Karpas-422 (cell line): ENCODE measurements around the gene OR52A5. TPM values are rescaled to one million over a fixed set of nuclear protein-coding genes. Genes with fewer than 3 reads are reported as not detected.
"Not testable (repeated sequence)": the region's sequence is repeated elsewhere in the genome, so short reads cannot be mapped to it uniquely, and the experiment has no call there.

Source experiments
- DNase-seq: peaks from one replicate; pipeline ENCODE4 v3.0.0-alpha.2; 2015
- H2AFZ ChIP-seq: fragments of 200-600 bp; sonication (generic); 2 replicates; pipeline ENCODE4 v1.6.1; 2014; ENCODE audit warnings: antibody characterized with exemption, low read length, mixed read lengths
- H3K27ac ChIP-seq: fragments of 200-600 bp; sonication (generic); 2 replicates; pipeline ENCODE4 v1.5.1; 2014; ENCODE audit warnings: mild to moderate bottlenecking, low read length, moderate library complexity
- H3K27me3 ChIP-seq: fragments of 200-600 bp; sonication (generic); 2 replicates; pipeline ENCODE4 v1.6.1; 2014; ENCODE audit warnings: low read length, mixed read lengths
- H3K36me3 ChIP-seq: fragments of 200-600 bp; sonication (generic); 2 replicates; pipeline ENCODE4 v1.6.1; 2014; ENCODE audit warnings: low read length, mixed read lengths; ENCODE audit not compliant: insufficient read depth
- H3K4me1 ChIP-seq: fragments of 200-600 bp; sonication (generic); 2 replicates; pipeline ENCODE4 v1.6.1; 2014; ENCODE audit warnings: mild to moderate bottlenecking, low read length, mixed read lengths
- H3K4me2 ChIP-seq: fragments of 200-600 bp; sonication (generic); 2 replicates; pipeline ENCODE4 v1.6.1; 2014; ENCODE audit warnings: low read length, low read depth, mild to moderate bottlenecking; ENCODE audit not compliant: poor library complexity, severe bottlenecking
- H3K4me3 ChIP-seq: fragments of 200-600 bp; sonication (generic); 2 replicates; pipeline ENCODE4 v1.5.1; 2014; ENCODE audit warnings: mild to moderate bottlenecking, antibody characterized with exemption, low read length, mixed read lengths
- H3K79me2 ChIP-seq: fragments of 200-600 bp; sonication (generic); 2 replicates; pipeline ENCODE4 v1.6.1; 2014; ENCODE audit warnings: mild to moderate bottlenecking, low read length, mixed read lengths
- H3K9ac ChIP-seq: fragments of 200-600 bp; sonication (generic); 2 replicates; pipeline ENCODE4 v1.6.0; 2014; ENCODE audit warnings: low read length
- H3K9me2 ChIP-seq: fragments of 200-600 bp; sonication (generic), shearing (Covaris generic); replicated peaks from 2 replicates; pipeline ENCODE4 v1.6.0; 2014; ENCODE audit warnings: mild to moderate bottlenecking, low read length, moderate library complexity; ENCODE audit not compliant: insufficient read depth
- H3K9me3 ChIP-seq: fragments of 300-700, 200-600 bp; sonication (generic); 2 replicates; pipeline ENCODE4 v1.6.1; 2014; ENCODE audit warnings: low read length, mixed read lengths
- H4K20me1 ChIP-seq: fragments of 200-600 bp; sonication (generic); 2 replicates; pipeline ENCODE4 v1.6.1; 2014; ENCODE audit warnings: mild to moderate bottlenecking, antibody characterized with exemption, low read length, low read depth; ENCODE audit not compliant: insufficient read depth
- total RNA-seq: library from RNA; depleted of rRNA; stranded (reverse); fragments of >200 nt; shearing (Covaris generic); gene quantifications from 2 replicates; pipeline ENCODE4 v1.2.3, GENCODE V29; 2014; ENCODE audit warnings: low replicate concordance

The OR52A5 gene
- total RNA-seq, 1 experiment from 2014 or later, result not detected

DNA sequence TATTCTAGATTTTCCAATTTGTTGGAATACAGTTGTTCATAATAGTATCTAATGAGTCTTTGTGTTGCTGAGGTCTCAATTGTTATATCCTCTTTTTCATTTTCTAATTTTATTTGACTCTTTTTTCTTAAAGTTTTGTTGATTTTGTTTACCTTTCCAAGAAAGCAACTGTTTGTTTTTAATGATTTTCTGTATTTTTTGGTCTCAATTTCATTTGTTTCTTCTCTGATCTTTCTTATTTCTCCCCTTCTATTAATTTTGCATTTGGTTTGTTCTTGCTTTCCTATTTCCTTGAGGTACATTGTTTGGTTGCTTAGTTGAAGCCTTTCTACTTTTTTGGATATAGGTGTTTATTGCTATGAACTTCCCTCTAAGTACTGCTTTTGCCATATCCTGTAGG lies 21.6 kb upstream of the OR52A5 start:
- H3K9ac ChIP-seq, result no peak overlapping the region

DNA sequence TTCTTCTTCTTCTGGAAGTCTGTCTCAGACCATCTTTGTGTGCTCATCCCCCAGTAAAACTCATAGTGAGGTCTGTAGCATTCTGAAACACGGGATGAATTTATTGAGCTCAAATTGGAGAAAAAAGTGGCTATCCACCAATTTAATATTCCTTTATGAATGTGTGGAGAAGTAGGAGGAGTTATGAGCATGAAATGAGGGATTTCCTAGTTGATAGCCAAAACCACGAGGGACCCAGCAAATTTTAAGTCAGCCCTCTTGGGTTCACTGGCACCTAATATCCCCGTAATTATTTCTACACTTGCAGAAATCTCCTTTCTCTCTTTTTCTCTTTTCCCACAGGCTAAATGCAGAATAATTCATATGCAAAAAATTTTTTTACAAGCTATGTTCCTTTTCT lies 16.5 kb upstream of the OR52A5 start, which contains the start of gene OR52A1:
OR52A1 (minus strand) TSS at position 101 of the 400 bp plus-strand sequence. CDS start 2,388 bp downstream, outside the sequence.
- no peak for DNase-seq
- Histone ChIP-seq H3K9ac (no peak within 1 kb of the TSS), H3K27me3 (no peaks in the 10 kb centered on the region), H3K9me3 (no peaks in the 10 kb centered on the region), H3K4me1 (no peaks in the 10 kb centered on the region), H3K4me3 (no peak within 1 kb of the TSS), H3K79me2 (no peaks in the 10 kb centered on the region), H3K27ac (no peak within 1 kb of the TSS), H2AFZ (no peak within 1 kb of the TSS), H3K4me2 (no peak within 1 kb of the TSS), H3K36me3 (no peaks in the 10 kb centered on the region), H4K20me1 (no peaks in the 10 kb centered on the region), H3K9me2 (no peaks in the 10 kb centered on the region)

More for the DNA sequence above, 21.6 kb upstream of the OR52A5 start:
- no peaks in the 10 kb centered on the region for H3K9me3 ChIP-seq
- H3K79me2 ChIP-seq, result no peaks in the 10 kb centered on the region
- H3K4me3 ChIP-seq, result no peak overlapping the region
- H4K20me1 ChIP-seq, result no peaks in the 10 kb centered on the region
- no peaks in the 10 kb centered on the region for H3K27me3 ChIP-seq
- no peaks in the 10 kb centered on the region for H3K36me3 ChIP-seq
- no peak overlapping the region for H2AFZ ChIP-seq
- no peak overlapping the region for H3K4me2 ChIP-seq
- no peak for DNase-seq
- no peaks in the 10 kb centered on the region for H3K9me2 ChIP-seq
- H3K4me1 ChIP-seq, result no peaks in the 10 kb centered on the region
- H3K27ac ChIP-seq, result no peak overlapping the region

DNA sequence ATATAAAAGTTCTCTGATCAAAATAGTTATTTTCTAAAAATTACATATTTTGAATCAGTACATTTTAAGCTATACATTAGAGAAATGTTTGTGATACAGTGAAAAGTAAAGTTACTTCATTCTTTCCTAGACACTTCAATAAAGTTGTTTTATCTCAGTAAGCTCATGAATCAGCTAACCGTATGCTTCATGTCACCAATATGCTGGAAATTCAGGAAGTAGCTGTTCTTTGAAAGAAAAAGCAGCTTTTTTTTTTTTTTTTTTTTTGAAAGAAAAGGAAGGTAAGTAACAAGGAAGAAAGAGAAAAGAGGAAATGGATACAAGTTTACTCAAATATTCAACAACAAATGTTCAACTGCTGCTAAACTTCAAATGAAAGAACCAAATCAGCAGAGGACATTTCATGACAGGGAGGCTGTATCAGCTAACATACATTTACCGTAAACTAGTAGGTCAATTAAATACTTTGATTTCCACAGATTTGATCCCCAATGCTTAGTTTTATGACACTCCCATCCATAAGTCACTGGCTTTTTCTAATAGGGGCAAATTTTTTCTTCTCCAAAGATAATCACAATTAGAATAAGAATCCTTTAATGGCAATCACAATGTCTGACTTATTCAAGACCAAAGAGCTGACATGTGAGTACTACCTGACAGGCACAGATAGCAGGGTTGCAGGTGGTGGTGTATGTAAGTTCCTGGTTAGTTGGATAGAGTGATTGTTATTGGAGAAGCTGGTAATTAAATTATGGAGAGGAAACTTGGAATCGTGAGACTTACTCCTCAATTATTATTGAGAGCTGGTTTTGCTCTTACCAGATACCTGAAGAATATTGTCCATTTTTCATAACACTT lies 15.6 kb upstream of the OR52A5 start:
- no peaks in the 10 kb centered on the region for H3K9me2 ChIP-seq
- H3K27me3 ChIP-seq, result no peaks in the 10 kb centered on the region
- no peaks in the 10 kb centered on the region for H3K79me2 ChIP-seq
- no peaks in the 10 kb centered on the region for H3K36me3 ChIP-seq
- no peaks in the 10 kb centered on the region for H3K4me1 ChIP-seq
- H3K9me3 ChIP-seq, result no peaks in the 10 kb centered on the region
- no peaks in the 10 kb centered on the region for H4K20me1 ChIP-seq
- H3K9ac ChIP-seq, result no peak overlapping the region
- H2AFZ ChIP-seq, result no peak overlapping the region
- no peak overlapping the region for H3K4me2 ChIP-seq
- no peak overlapping the region for H3K27ac ChIP-seq
- DNase-seq, result no peak
- H3K4me3 ChIP-seq, result no peak overlapping the region

DNA sequence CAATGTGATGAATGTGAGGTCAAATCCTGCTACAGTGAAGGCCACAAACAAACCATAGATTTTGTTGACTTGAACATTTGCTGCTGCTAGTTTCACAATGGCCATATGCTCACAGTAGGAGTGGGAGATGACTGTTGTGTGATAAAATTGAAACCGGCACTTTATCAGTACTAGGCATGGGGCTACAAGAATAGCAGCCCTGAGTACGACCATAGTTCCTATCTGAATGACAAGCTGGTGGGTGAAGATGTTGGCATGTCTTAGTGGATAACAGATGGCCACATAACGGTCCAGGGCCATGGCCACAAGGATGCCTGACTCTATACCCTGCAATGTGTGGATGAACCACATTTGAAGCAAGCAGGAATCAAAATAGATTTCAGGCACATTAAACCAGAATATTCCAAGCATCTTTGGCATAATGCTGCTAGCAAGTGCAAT lies 13.6 kb upstream of the OR52A5 start:
- Histone ChIP-seq H3K9ac (no peak overlapping the region), H2AFZ (no peak overlapping the region), H3K4me1 (no peaks in the 10 kb centered on the region), H3K4me2 (no peak overlapping the region), H3K9me2 (no peaks in the 10 kb centered on the region), H3K9me3 (no peaks in the 10 kb centered on the region), H3K36me3 (no peaks in the 10 kb centered on the region), H4K20me1 (no peaks in the 10 kb centered on the region), H3K27ac (no peak overlapping the region), H3K4me3 (no peak overlapping the region), H3K79me2 (no peaks in the 10 kb centered on the region), H3K27me3 (no peaks in the 10 kb centered on the region)
- DNase-seq, result no peak

DNA sequence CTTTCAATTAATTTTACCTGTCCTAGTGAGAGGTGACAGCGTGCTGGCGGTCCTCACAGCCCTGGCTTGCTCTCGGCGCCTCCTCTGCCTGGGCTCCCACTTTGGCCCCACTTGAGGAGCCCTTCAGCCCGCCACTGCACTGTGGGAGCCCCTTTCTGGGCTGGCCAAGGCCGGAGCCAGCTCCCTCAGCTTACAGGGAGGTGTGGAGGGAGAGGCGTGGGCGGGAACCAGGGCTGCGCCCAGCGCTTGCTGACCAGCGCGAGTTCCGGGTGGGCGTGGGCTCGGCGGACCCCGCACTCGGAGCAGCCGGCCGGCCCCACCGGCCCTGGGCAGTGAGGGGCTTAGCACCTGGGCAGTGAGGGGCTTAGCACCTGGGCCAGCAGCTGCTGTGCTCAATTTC lies 6.0 kb upstream of the OR52A5 start:
- not testable (repeated sequence) for H2AFZ ChIP-seq, H3K27ac ChIP-seq, H3K4me1 ChIP-seq, H3K9ac ChIP-seq, H3K4me2 ChIP-seq, H3K79me2 ChIP-seq, H3K27me3 ChIP-seq, H3K36me3 ChIP-seq, H3K4me3 ChIP-seq, H3K9me2 ChIP-seq, H4K20me1 ChIP-seq, DNase-seq, H3K9me3 ChIP-seq

DNA sequence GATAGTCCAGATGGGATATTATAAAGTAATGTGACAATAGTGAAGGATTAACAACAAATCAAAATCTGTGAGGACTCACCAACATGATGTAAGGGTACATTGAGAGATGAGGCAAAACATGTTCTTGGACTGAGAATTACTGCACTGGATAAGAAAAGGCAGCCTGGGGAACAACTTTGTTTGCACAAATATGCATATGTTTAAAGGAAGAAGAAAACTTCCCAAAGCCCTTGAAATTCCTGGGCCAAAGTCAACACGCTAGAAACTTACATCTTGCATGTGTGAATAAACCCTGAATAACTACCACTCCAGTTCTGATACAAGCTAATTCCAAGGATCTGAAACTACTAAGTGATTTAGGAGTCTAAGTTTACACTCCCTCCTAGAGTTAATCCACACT lies 1.1 kb downstream of the OR52A5 start:
- H3K4me2 ChIP-seq, result no peak overlapping the region
- no peaks in the 10 kb centered on the region for H3K27me3 ChIP-seq
- H3K4me3 ChIP-seq, result no peak overlapping the region
- H3K9me3 ChIP-seq, result no peaks in the 10 kb centered on the region
- DNase-seq, result no peak
- no peak overlapping the region for H3K9ac ChIP-seq
- no peak overlapping the region for H3K27ac ChIP-seq
- H3K9me2 ChIP-seq, result no peaks in the 10 kb centered on the region
- H2AFZ ChIP-seq, result no peak overlapping the region
- no peaks in the 10 kb centered on the region for H3K36me3 ChIP-seq
- no peaks in the 10 kb centered on the region for H3K79me2 ChIP-seq
- no peaks in the 10 kb centered on the region for H4K20me1 ChIP-seq
- H3K4me1 ChIP-seq, result no peaks in the 10 kb centered on the region

DNA sequence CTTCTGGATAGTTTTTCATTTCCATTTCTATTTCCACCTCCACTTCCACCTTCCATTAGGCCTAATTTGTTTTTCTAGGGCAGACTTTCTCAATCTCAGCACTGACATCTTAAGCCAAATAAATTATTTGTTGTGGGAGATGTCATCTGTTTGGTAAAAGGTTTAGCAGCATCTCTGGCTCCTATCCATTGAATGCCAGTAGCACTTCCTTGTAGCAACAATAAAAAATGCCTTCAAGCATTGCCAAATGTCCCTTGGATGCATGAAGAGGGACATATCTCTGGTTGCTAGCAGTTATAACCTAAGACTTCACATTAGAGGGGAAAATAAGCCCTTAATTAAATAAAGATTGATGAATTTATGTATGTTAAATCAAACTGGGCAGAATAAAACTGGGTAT lies 1.9 kb downstream of the OR52A5 start:
- H3K4me1 ChIP-seq, result no peaks in the 10 kb centered on the region
- H3K27ac ChIP-seq, result no peak overlapping the region
- H3K9me2 ChIP-seq, result no peaks in the 10 kb centered on the region
- no peak for DNase-seq
- H3K27me3 ChIP-seq, result no peaks in the 10 kb centered on the region
- H3K36me3 ChIP-seq, result no peaks in the 10 kb centered on the region
- no peak overlapping the region for H3K9ac ChIP-seq
- no peaks in the 10 kb centered on the region for H4K20me1 ChIP-seq
- H3K9me3 ChIP-seq, result no peaks in the 10 kb centered on the region
- H3K4me2 ChIP-seq, result no peak overlapping the region
- no peaks in the 10 kb centered on the region for H3K79me2 ChIP-seq
- H2AFZ ChIP-seq, result no peak overlapping the region
- no peak overlapping the region for H3K4me3 ChIP-seq

DNA sequence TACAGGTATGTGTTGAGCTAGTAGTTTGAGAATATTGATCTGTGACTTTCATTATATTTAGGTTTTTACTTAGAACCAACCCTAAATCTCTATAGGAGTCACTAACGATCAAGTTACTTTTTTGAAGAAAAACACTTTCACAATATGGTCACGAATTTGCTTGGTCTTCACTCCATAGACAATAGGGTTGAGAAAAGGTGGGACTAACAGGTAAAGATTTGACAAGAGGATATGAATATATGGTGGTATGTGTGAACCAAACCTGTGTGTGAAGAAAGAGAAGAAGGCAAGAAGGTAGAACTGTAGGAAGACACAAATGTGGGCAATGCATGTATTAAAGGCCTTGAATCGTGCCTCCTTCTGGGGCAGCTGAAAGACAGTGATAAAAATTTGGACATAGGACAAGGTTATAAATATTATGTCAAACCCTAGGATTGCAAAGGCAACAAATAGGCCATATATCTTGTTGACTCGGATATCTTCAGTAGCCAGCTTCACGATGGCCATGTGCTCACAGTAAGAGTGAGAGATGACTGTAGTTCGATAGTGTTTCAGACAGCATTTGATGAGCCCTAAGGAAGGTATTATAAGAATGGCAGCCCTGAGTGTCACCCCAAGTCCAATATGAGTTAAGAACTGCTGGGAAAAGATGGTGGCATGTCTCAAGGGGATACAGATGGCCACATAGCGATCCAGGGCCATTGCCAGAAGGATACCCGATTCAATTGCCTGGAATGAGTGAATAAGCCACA lies 6.4 kb downstream of the OR52A5 start:
- Histone ChIP-seq H3K27ac (no peak overlapping the region), H3K4me3 (no peak overlapping the region), H2AFZ (no peak overlapping the region), H3K27me3 (no peaks in the 10 kb centered on the region), H3K9me2 (no peaks in the 10 kb centered on the region), H4K20me1 (no peaks in the 10 kb centered on the region), H3K79me2 (no peaks in the 10 kb centered on the region), H3K4me2 (no peak overlapping the region), H3K9me3 (no peaks in the 10 kb centered on the region), H3K36me3 (no peaks in the 10 kb centered on the region), H3K9ac (no peak overlapping the region), H3K4me1 (no peaks in the 10 kb centered on the region)
- no peak for DNase-seq
